HFFc6 (cell line): ENCODE results near the gene PTPRN2. TPM values are rescaled to one million over a fixed set of nuclear protein-coding genes. Genes with fewer than 3 reads are reported as not detected.

Experiments used
- DNase-seq: peaks from one replicate; pipeline ENCODE4 v3.0.0-alpha.2; 2018
- H3K27ac Mint-ChIP-seq: 2 replicates; pipeline ENCODE4 v1.8.0; 2020; ENCODE audit warnings: mild to moderate bottlenecking, mixed read lengths
- H3K27me3 Mint-ChIP-seq: 2 replicates; pipeline ENCODE4 v1.8.0; 2021; ENCODE audit warnings: mild to moderate bottlenecking, moderate library complexity, mixed read lengths; ENCODE audit not compliant: insufficient read depth
- H3K36me3 Mint-ChIP-seq: 2 replicates; pipeline ENCODE4 v1.8.0; 2021; ENCODE audit warnings: low read depth, mixed read lengths
- H3K4me1 Mint-ChIP-seq: 2 replicates; pipeline ENCODE4 v1.8.0; 2020; ENCODE audit warnings: low read depth, mixed read lengths
- H3K4me3 Mint-ChIP-seq: 2 replicates; pipeline ENCODE4 v1.8.0; 2020; ENCODE audit warnings: mild to moderate bottlenecking, moderate library complexity, mixed read lengths
- H3K9me3 Mint-ChIP-seq: 2 replicates; pipeline ENCODE4 v1.8.0; 2020; ENCODE audit warnings: mild to moderate bottlenecking, mixed read lengths
- CTCF ChIP-seq: fragments of 200-600 bp; sonication (generic); IDR thresholded peaks from 2 replicates; pipeline ENCODE4 v1.5.0; 2021; ENCODE audit warnings: antibody characterized with exemption, mild to moderate bottlenecking
- total RNA-seq, 6 experiments: library from RNA; stranded (reverse); fragmentation: NEBNext Ultra II Directional; extraction: Animal tissue kit (Norgen Biotek cat#: 25700); gene quantifications; 2 replicates in 1 of 6; 3 replicates in 5 of 6; pipeline ENCODE4 v1.2.3, GENCODE V29; 2021

PTPRN2 gene
- total RNA-seq, 6 experiments from 2014 or later: 0.05 to 0.27 (median 0.23) TPM

GRCh38 chr7:157658851-157659412 lies 928.7 kb downstream of the PTPRN2 start:
- H3K36me3 Mint-ChIP-seq: no peaks in the 10 kb centered on the region
- H3K4me1 Mint-ChIP-seq: no peaks in the 10 kb centered on the region
- no peak for DNase-seq
- no peak overlapping the region for H3K27ac Mint-ChIP-seq
- H3K9me3 Mint-ChIP-seq: peaks cover 8% of the 10 kb centered on the region; the same call in 1 of the 2 replicates
- H3K27me3 Mint-ChIP-seq: no peaks in the 10 kb centered on the region
- H3K4me3 Mint-ChIP-seq: no peak overlapping the region
- no peak for TF ChIP-seq CTCF

GRCh38 chr7:157657741-157658740 lies 929.6 kb downstream of the PTPRN2 start:
- H3K27me3 Mint-ChIP-seq: no peaks in the 10 kb centered on the region
- DNase-seq: no peak
- no peak overlapping the region for H3K4me3 Mint-ChIP-seq
- H3K4me1 Mint-ChIP-seq: no peaks in the 10 kb centered on the region
- peaks cover 12% of the 10 kb centered on the region; the same call in 1 of the 2 replicates for H3K9me3 Mint-ChIP-seq
- H3K36me3 Mint-ChIP-seq: no peaks in the 10 kb centered on the region
- no peak for TF ChIP-seq CTCF
- H3K27ac Mint-ChIP-seq: no peak overlapping the region

- Mint-ChIP-seq H3K9me3 (peaks cover 26% of the 10 kb centered on the region), H3K4me3 (no peak overlapping the region), H3K36me3 (no peaks in the 10 kb centered on the region), H3K27ac (no peak overlapping the region), H3K27me3 (no peaks in the 10 kb centered on the region; the same call in 1 of the 2 replicates), H3K4me1 (no peaks in the 10 kb centered on the region)
- TF ChIP-seq CTCF: no peak
- no peak for DNase-seq
Observed at GRCh38 chr7:157656195-157656769, 931.3 kb downstream of the PTPRN2 start.

- H3K27ac Mint-ChIP-seq: no peak overlapping the region
- no peaks in the 10 kb centered on the region; the same call in 1 of the 2 replicates for H3K27me3 Mint-ChIP-seq
- DNase-seq: no peak
- H3K4me1 Mint-ChIP-seq: no peaks in the 10 kb centered on the region
- H3K4me3 Mint-ChIP-seq: no peak overlapping the region
- H3K36me3 Mint-ChIP-seq: no peaks in the 10 kb centered on the region
- peaks cover 35% of the 10 kb centered on the region for H3K9me3 Mint-ChIP-seq
- no peak for TF ChIP-seq CTCF
Observed at GRCh38 chr7:157654350-157654749, 933.3 kb downstream of the PTPRN2 start.

- H3K27me3 Mint-ChIP-seq: no peaks in the 10 kb centered on the region; the same call in 1 of the 2 replicates
- H3K4me1 Mint-ChIP-seq: no peaks in the 10 kb centered on the region
- peaks cover 35% of the 10 kb centered on the region for H3K9me3 Mint-ChIP-seq
- DNase-seq: no peak
- no peak overlapping the region for H3K27ac Mint-ChIP-seq
- H3K36me3 Mint-ChIP-seq: no peaks in the 10 kb centered on the region
- no peak overlapping the region for H3K4me3 Mint-ChIP-seq
- TF ChIP-seq CTCF: no peak
Observed at GRCh38 chr7:157653827-157654207, 933.8 kb downstream of the PTPRN2 start.
